ENCODE measurements around the gene MICAL2. TPM values are rescaled to one million over a fixed set of nuclear protein-coding genes. Genes with fewer than 3 reads are reported as not detected.

The MICAL2 gene
- total RNA-seq, 1 experiment from 2014 or later = 191 TPM

GRCh38 chr11:12124306-12124705 is 13.9 kb downstream of the MICAL2 start:
- H3K4me3 Mint-ChIP-seq (ENCODE audit: low read depth, unreplicated experiment) = peak overlapping the region; percentile 8
- H3K36me3 Mint-ChIP-seq (ENCODE audit: insufficient read depth, unreplicated experiment) = peaks cover 38% of the 10 kb centered on the region
- TF ChIP-seq CTCF (IDR thresholded peaks at IDR 0.05; ENCODE audit: unreplicated experiment) = no peak
- BruUV-seq (replicated peaks) = no TSS peak
- intact Hi-C loops (cut with micrococcal nuclease; ENCODE audit: unreplicated experiment) = no loop called here
- H3K9me3 Mint-ChIP-seq (ENCODE audit: low read depth, unreplicated experiment) = no peaks in the 10 kb centered on the region
- H3K27me3 Mint-ChIP-seq (ENCODE audit: unreplicated experiment) = no peaks in the 10 kb centered on the region
- H3K4me1 Mint-ChIP-seq (ENCODE audit: low read depth, unreplicated experiment) = peaks cover 63% of the 10 kb centered on the region
- DNase-seq = no peak
- CTCF ChIA-PET = no interaction called here
- H3K27ac Mint-ChIP-seq (ENCODE audit: unreplicated experiment) = peak overlapping the region; percentile 90

GRCh38 chr11:12125609-12126149 is 15.3 kb downstream of the MICAL2 start:
- intact Hi-C loops (cut with micrococcal nuclease; ENCODE audit: unreplicated experiment) = loop anchor here (5.0 kb wide), 2 partner anchors 37 to 52 kb away; no protein-coding TSS in a partner anchor
- CTCF ChIA-PET = interaction anchor here (0.6 to 1.9 kb wide), 8 partner anchors 13 to 156 kb away, joined by 3 to 10 read pairs (median 4); no protein-coding TSS in a partner anchor
- peaks cover 57% of the 10 kb centered on the region for H3K4me1 Mint-ChIP-seq (ENCODE audit: low read depth, unreplicated experiment)
- no peaks in the 10 kb centered on the region for H3K9me3 Mint-ChIP-seq (ENCODE audit: low read depth, unreplicated experiment)
- peak overlapping the region; percentile 90 for H3K27ac Mint-ChIP-seq (ENCODE audit: unreplicated experiment)
- no peak for TF ChIP-seq CTCF (IDR thresholded peaks at IDR 0.05; ENCODE audit: unreplicated experiment)
- peaks cover 27% of the 10 kb centered on the region for H3K36me3 Mint-ChIP-seq (ENCODE audit: insufficient read depth, unreplicated experiment)
- DNase-seq = peak; percentile 59
- no peaks in the 10 kb centered on the region for H3K27me3 Mint-ChIP-seq (ENCODE audit: unreplicated experiment)
- H3K4me3 Mint-ChIP-seq (ENCODE audit: low read depth, unreplicated experiment) = peak overlapping the region; percentile 8
- no TSS peak for BruUV-seq (replicated peaks)

- CTCF ChIA-PET = interaction anchor here (0.6 to 1.9 kb wide), 12 partner anchors 10 to 155 kb away, joined by 3 to 10 read pairs (median 4); no protein-coding TSS in a partner anchor
- no peaks in the 10 kb centered on the region for H3K27me3 Mint-ChIP-seq (ENCODE audit: unreplicated experiment)
- no peaks in the 10 kb centered on the region for H3K9me3 Mint-ChIP-seq (ENCODE audit: low read depth, unreplicated experiment)
- no TSS peak for BruUV-seq (replicated peaks)
- peaks cover 61% of the 10 kb centered on the region for H3K4me1 Mint-ChIP-seq (ENCODE audit: low read depth, unreplicated experiment)
- intact Hi-C loops (cut with micrococcal nuclease; ENCODE audit: unreplicated experiment) = loop anchor here (5.0 kb wide), 2 partner anchors 36 to 51 kb away; no protein-coding TSS in a partner anchor
- peak overlapping the region; percentile 8 for H3K4me3 Mint-ChIP-seq (ENCODE audit: low read depth, unreplicated experiment)
- H3K27ac Mint-ChIP-seq (ENCODE audit: unreplicated experiment) = peak overlapping the region; percentile 90
- H3K36me3 Mint-ChIP-seq (ENCODE audit: insufficient read depth, unreplicated experiment) = peaks cover 31% of the 10 kb centered on the region
- no peak for TF ChIP-seq CTCF (IDR thresholded peaks at IDR 0.05; ENCODE audit: unreplicated experiment)
- DNase-seq = peak; percentile 61
Measured at GRCh38 chr11:12126344-12127019, 16.1 kb downstream of the MICAL2 start.

GRCh38 chr11:12127206-12127898 is 17.0 kb downstream of the MICAL2 start:
- no TSS peak for BruUV-seq (replicated peaks)
- Mint-ChIP-seq H3K27me3 (ENCODE audit: unreplicated experiment) (no peaks in the 10 kb centered on the region), H3K4me1 (ENCODE audit: low read depth, unreplicated experiment) (peaks cover 64% of the 10 kb centered on the region), H3K4me3 (ENCODE audit: low read depth, unreplicated experiment) (no peak overlapping the region), H3K36me3 (ENCODE audit: insufficient read depth, unreplicated experiment) (peaks cover 32% of the 10 kb centered on the region), H3K9me3 (ENCODE audit: low read depth, unreplicated experiment) (no peaks in the 10 kb centered on the region), H3K27ac (ENCODE audit: unreplicated experiment) (peak overlapping the region; percentile 90)
- intact Hi-C loops (cut with micrococcal nuclease; ENCODE audit: unreplicated experiment) = loop anchor here (5.0 kb wide), 2 partner anchors 35 to 50 kb away; no protein-coding TSS in a partner anchor
- no peak for DNase-seq
- no peak for TF ChIP-seq CTCF (IDR thresholded peaks at IDR 0.05; ENCODE audit: unreplicated experiment)
- CTCF ChIA-PET = interaction anchor here (0.6 to 1.9 kb wide), 10 partner anchors 11 to 121 kb away, joined by 3 to 10 read pairs (median 4); no protein-coding TSS in a partner anchor
